Measurements from ENCODE around the gene RYR1. TPM values are rescaled to one million over a fixed set of nuclear protein-coding genes. Genes with fewer than 3 reads are reported as not detected.
A peak's percentile ranks its signal among the peaks of the same experiment; 100 is the strongest.

RYR1 gene
- total RNA-seq, 2 experiments from 2014 or later, result 0.20 to 1.2 TPM

GRCh38 chr19:38402623-38402966 lies 30.9 kb upstream of the RYR1 start:
- ATAC-seq (ENCODE audit: poor library complexity) (no peak), DNase-seq (no peak)
- Histone ChIP-seq H3K36me3 (ENCODE audit: insufficient read depth, low read length) (peaks cover 20% of the 10 kb centered on the region), H3K9me3 (ENCODE audit: control insufficient read depth in 1 of 2, insufficient read depth in 1 of 2, low read length in 2 of 2) (no peaks in the 10 kb centered on the region), H3K4me1 (ENCODE audit: insufficient read depth, low read length) (peaks cover 26% of the 10 kb centered on the region), H3K4me3 (ENCODE audit: low read length) (peak overlapping the region; percentile 54), H3K27ac (ENCODE audit: low read depth in 1 of 2, low read length in 2 of 2) (peak overlapping the region; percentile 75 to 81), H3K27me3 (ENCODE audit: control insufficient read depth in 1 of 2, insufficient read depth in 2 of 2, low read length in 2 of 2) (no peaks in the 10 kb centered on the region)
- H3K27ac Mint-ChIP-seq, result peak overlapping the region; percentile 91
- intact Hi-C loops (cut with DNase I, micrococcal nuclease), result loop anchor here (1.0 to 10.0 kb wide), 10 partner anchors 14 to 550 kb away; partner anchors contain the start of genes EIF3K (in 2 of the 2), MAP4K1 (in 2 of the 2), PSMD8 (in 2 of the 2) and CATSPERG (in 1 of the 2)
- no peak for TF ChIP-seq CTCF (IDR thresholded peaks at IDR 0.05)
- H3K27me3 Mint-ChIP-seq, result no peaks in the 10 kb centered on the region
- peaks cover 24% of the 10 kb centered on the region for H3K36me3 Mint-ChIP-seq (ENCODE audit: low read depth)
- peaks cover 16% of the 10 kb centered on the region for H3K4me1 Mint-ChIP-seq (ENCODE audit: low read depth)
- no peaks in the 10 kb centered on the region for H3K9me3 Mint-ChIP-seq
- peak overlapping the region; percentile 97 for H3K4me3 Mint-ChIP-seq
- CTCF ChIA-PET, result interaction anchor here (0.7 to 3.1 kb wide), 34 partner anchors 8 to 1032 kb away, joined by 3 to 45 read pairs (median 5); partner anchors contain the start of genes ACTN4, CATSPERG, EIF3K and GGN
- POLR2A ChIA-PET, result interaction anchor here (0.5 to 4.1 kb wide), 46 partner anchors 8 to 1033 kb away, joined by 3 to 73 read pairs (median 6); partner anchors contain the start of genes ACTN4, CATSPERG, ECH1 and EIF3K

- Histone ChIP-seq H3K36me3 (ENCODE audit: insufficient read depth, low read length) (peaks cover 22% of the 10 kb centered on the region), H3K4me3 (ENCODE audit: low read length) (peak within 1 kb of the TSS; percentile 74), H3K9me3 (ENCODE audit: control insufficient read depth in 1 of 2, insufficient read depth in 1 of 2, low read length in 2 of 2) (no peaks in the 10 kb centered on the region), H3K4me1 (ENCODE audit: insufficient read depth, low read length) (peaks cover 26% of the 10 kb centered on the region), H3K27me3 (ENCODE audit: control insufficient read depth in 1 of 2, insufficient read depth in 2 of 2, low read length in 2 of 2) (no peaks in the 10 kb centered on the region), H3K27ac (ENCODE audit: low read depth in 1 of 2, low read length in 2 of 2) (peak within 1 kb of the TSS; percentile 75 to 81)
- Mint-ChIP-seq H3K27ac (peak within 1 kb of the TSS; percentile 91), H3K9me3 (no peaks in the 10 kb centered on the region), H3K27me3 (no peaks in the 10 kb centered on the region), H3K36me3 (ENCODE audit: low read depth) (peaks cover 29% of the 10 kb centered on the region), H3K4me1 (ENCODE audit: low read depth) (peaks cover 16% of the 10 kb centered on the region), H3K4me3 (peak within 1 kb of the TSS; percentile 97)
- peak; percentile 95 for ATAC-seq (ENCODE audit: poor library complexity)
- ChIA-PET CTCF (interaction anchor here (0.7 to 3.1 kb wide), 36 partner anchors 9 to 1033 kb away, joined by 3 to 45 read pairs (median 5); partner anchors contain the start of genes ACTN4, CATSPERG, EIF3K and GGN), POLR2A (interaction anchor here (0.5 to 4.1 kb wide), 48 partner anchors 9 to 1033 kb away, joined by 3 to 73 read pairs (median 5); partner anchors contain the start of genes ACTN4, CATSPERG, ECH1 and EIF3K)
- DNase-seq, result peak; percentile 96 to 99 (median 98)
- TF ChIP-seq CTCF (IDR thresholded peaks at IDR 0.05), result peak; percentile 97
- intact Hi-C loops (cut with DNase I, micrococcal nuclease), result loop anchor here (1.0 to 10.0 kb wide), 13 partner anchors 14 to 549 kb away; partner anchors contain the start of genes EIF3K (in 2 of the 2), MAP4K1 (in 2 of the 2), MRPS12 (in 2 of the 2) and PSMD8 (in 2 of the 2)
Measured at GRCh38 chr19:38402967-38403674, 30.4 kb upstream of the RYR1 start, which contains the start of gene FAM98C. TSS of gene FAM98C (plus strand) at chr19:38403093. CDS start at chr19:38403154, 61 bp downstream.

GRCh38 chr19:38404858-38405257 lies 28.6 kb upstream of the RYR1 start:
- peak overlapping the region; percentile 54 for H3K4me3 Mint-ChIP-seq
- Histone ChIP-seq H3K4me1 (ENCODE audit: insufficient read depth, low read length) (peaks cover 26% of the 10 kb centered on the region), H3K36me3 (ENCODE audit: insufficient read depth, low read length) (peaks cover 27% of the 10 kb centered on the region), H3K9me3 (ENCODE audit: control insufficient read depth in 1 of 2, insufficient read depth in 1 of 2, low read length in 2 of 2) (no peaks in the 10 kb centered on the region), H3K27ac (ENCODE audit: low read depth in 1 of 2, low read length in 2 of 2) (no peak overlapping the region), H3K4me3 (ENCODE audit: low read length) (no peak overlapping the region), H3K27me3 (ENCODE audit: control insufficient read depth in 1 of 2, insufficient read depth in 2 of 2, low read length in 2 of 2) (no peaks in the 10 kb centered on the region)
- intact Hi-C loops (cut with DNase I, micrococcal nuclease), result loop anchor here (5.0 to 10.0 kb wide), 4 partner anchors 112 to 547 kb away; partner anchors contain the start of genes EIF3K (in 2 of the 2) and MAP4K1 (in 2 of the 2)
- CTCF ChIA-PET, result interaction anchor here (0.9 to 3.0 kb wide), 3 partner anchors 16 to 232 kb away, joined by 3 to 45 read pairs (median 18); partner anchors contain the start of genes GGN and SPRED3
- H3K4me1 Mint-ChIP-seq (ENCODE audit: low read depth), result peaks cover 16% of the 10 kb centered on the region
- H3K27ac Mint-ChIP-seq, result peak overlapping the region; percentile 39
- POLR2A ChIA-PET, result interaction anchor here (2.7 to 4.1 kb wide), 3 partner anchors 31 to 365 kb away, joined by 8 to 73 read pairs (median 36); partner anchors contain the start of genes EIF3K, MAP4K1 and PSMD8
- no peaks in the 10 kb centered on the region for H3K27me3 Mint-ChIP-seq
- peaks cover 29% of the 10 kb centered on the region for H3K36me3 Mint-ChIP-seq (ENCODE audit: low read depth)
- H3K9me3 Mint-ChIP-seq, result no peaks in the 10 kb centered on the region
- TF ChIP-seq CTCF (IDR thresholded peaks at IDR 0.05), result no peak
- no peak for ATAC-seq (ENCODE audit: poor library complexity)
- no peak for DNase-seq

Measured in CD4-positive, alpha-beta T cell (primary cell).